IPS-11a (cell line): Measurements from ENCODE around the gene EYA2.

Experiments
- H3K4me3 ChIP-seq: one replicate; pipeline ENCODE4 v1.5.1; 2013; ENCODE audit warnings: low read depth, low read length, control low read depth

Gene EYA2

DNA sequence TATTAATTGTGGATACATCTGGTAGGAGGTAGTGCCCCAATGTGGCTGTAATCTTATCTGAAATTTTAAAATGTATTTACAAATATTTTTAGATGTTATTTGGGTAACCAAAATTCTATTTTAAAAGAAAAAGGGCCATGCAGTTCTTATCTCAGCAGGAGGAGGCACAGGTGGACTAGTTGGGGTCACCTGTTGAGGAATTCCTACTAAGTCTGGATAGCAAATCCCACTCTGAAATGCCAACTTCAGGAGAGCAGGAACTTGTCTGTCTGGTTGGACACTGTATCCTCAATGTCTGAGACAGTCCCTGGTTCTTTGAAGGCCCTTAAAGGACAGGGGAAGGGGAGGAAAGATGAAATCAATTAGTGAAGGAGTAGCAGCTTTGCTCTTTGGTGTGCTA, 82.6 kb downstream of the EYA2 start:
- no peak overlapping the region for H3K4me3 ChIP-seq

DNA sequence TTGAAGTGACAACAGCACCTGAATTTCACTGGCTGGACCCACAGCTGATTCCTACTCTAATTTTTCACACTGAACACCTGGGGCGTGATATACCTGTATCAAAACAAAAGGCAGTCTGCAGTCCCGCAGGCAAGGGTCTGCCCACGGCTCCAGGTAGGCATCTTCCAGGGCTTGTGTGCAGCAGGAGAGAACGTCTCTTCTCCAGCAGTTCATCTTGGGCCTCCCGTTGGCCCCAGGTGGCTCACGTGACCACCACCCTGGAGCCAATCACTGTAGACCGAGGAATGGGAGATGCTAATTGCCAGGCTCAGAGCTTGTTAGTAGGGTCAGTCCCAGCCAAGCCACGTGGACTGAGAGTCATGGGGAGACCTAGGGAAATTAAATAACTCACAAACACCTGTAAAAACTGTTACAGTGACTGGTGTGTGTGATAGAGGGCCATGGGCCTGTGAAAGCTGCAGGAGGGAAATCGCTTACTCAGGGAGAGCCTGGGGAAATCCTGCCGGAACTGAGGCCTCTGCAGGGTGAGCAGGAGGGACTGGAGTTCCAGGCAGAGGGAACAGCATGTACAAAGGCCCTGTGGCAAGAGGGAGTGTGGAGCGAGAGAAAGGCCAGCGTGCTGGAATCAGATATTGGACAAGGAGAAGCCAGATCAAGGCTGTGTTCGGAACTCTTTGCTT, 83.4 kb downstream of the EYA2 start:
- no peak overlapping the region for H3K4me3 ChIP-seq

DNA sequence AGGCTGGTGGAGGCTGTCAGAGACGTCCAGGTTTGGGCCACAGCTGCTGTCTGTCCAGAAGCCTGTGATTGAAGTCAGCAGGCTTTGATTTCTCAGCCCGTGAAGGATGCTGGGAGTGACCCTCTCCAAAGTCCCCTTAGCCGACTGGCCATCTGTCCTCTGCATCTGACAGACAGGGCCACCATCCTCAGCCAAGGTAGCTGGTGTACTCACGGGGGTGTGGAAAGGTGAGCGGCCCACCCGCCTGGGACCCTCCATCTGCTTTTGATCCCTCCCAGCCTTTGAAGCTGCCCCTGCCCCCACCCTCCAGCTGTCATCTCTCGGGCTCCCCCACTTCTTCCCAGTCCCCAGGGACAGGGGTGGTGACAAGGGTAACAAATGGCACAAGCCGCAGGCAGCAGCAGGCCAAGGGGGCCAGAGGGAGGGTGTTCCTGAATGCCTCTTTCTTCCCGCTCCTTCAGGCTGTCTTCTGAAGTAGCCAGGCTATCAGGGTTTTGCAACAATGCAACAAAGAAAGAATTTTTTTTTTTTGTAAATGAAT, 84.4 kb downstream of the EYA2 start:
- H3K4me3 ChIP-seq: no peak overlapping the region

DNA sequence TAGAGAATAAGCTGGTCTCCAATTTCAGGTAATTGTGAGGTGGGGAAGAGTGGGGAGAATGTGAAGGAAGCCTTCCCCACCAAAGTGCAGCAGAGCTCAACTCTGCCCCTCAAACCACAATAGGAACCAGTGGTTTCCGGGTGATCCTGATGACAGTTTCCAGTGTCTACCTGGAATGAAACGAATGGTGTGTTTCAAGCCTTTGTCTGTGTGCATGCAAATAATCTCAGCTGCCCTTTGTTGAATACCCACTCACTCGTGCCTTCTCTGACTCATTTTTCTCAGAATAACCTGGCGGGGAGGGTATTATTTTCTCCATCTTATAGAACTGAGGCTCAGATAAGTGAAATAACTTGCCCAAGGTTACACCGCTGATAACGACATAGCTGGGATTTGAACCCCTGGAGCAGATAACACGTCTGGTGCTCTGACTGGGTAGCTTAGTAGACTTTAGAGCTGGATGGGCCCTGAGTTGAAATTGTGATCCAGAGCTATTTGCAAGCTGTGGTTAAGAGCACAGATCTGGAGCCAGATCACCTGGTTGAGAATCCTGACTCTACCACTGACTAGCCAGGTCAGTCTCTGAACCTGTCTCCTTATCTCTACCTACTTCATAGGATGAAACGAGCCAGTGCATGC, 85.1 kb downstream of the EYA2 start:
- no peak overlapping the region for H3K4me3 ChIP-seq

DNA sequence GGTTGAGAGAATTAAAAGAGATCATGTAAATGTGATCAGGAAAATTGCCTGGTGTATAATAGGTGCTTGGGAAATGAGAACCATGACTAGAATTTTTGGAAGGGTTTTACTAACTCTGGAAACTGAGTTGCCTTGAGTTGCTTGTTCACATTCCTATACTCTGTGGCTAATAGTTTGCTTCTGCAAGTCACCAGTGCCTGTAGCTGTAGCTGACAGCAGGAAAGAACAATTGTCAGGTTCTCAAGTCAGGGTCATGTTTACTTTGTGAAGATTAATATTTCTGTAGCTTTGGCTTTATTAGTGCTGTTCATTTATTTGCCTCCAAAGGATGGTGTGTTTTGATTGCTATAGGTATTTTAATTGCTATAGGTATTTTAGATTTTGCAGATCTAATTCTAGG, 86.5 kb downstream of the EYA2 start:
- peak overlapping the region; percentile 2 for H3K4me3 ChIP-seq

DNA sequence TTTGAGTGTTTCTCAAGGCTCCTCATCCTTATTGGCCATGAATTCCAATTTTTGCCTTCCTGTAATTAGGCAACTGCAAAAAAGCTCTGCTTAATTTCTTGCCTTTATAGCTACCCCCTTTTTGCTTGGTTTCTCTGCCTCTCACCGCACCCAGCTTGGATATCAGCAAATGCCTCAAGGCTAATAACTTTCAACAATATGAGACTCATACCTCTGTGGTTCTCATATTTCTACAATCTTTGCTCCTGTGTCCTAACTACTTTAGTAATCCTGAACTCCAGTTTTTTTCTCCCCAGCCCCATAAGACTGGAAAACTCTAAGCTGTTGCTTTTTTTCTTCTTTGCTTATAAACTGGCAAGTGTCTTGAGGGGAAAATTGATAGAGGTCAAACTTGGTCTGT, 88.8 kb downstream of the EYA2 start:
- H3K4me3 ChIP-seq: no peak overlapping the region

DNA sequence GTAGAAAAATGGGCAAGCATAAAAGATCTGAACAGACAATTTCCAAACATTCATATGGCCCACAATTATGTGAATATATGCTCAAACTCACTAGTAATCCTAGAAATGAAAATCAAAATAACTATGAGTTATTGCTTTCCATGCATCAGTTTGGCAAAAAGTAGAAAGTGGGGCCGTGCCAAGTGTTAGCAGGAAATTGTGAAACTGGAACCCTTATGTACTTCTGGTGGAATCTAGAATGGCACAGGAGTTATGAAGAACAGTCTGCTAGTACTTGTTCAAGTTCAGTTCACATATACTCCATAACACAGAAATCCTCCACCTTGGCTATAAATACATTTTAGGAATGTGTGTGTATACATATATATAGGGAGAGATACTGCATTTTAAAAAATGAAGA, 89.8 kb downstream of the EYA2 start:
- H3K4me3 ChIP-seq: no peak overlapping the region

DNA sequence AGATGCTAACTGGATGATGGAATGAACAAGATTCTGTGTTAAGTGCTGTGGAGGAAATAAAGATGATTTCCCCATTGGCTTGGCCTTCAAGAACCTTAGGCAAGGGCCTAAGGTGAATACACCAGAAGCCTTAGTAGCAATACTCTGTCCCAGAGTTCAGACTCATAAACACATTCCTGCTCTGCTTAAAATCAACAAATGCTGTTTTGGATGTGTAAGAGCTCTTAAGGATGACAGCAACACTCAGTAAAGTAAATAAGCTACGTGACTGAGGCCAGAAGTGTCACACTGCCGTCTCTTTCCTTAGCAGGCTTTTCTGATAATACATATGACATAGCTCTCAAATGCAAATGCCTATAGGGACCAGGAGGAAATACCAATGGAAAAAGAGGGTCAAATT, 90.6 kb downstream of the EYA2 start:
- H3K4me3 ChIP-seq: no peak overlapping the region

DNA sequence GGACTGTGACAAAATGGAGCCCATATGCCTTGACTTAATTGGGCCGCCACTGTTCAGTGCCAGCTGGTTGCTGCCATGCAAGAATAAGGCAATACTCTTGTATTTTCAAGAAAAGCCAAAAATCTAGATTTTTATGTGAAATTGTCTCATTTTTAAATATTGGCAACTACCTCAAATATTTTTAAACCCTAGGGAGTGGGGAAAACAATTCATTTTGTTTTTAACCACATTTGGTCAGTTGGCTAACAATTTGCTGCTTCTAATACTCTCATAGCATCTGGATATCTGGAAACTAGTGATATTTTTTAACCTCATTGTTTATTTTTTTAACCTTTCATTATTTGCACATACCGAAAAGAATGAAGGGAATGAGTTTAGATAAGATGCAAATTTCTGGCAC, 91.0 kb downstream of the EYA2 start:
- no peak overlapping the region for H3K4me3 ChIP-seq

DNA sequence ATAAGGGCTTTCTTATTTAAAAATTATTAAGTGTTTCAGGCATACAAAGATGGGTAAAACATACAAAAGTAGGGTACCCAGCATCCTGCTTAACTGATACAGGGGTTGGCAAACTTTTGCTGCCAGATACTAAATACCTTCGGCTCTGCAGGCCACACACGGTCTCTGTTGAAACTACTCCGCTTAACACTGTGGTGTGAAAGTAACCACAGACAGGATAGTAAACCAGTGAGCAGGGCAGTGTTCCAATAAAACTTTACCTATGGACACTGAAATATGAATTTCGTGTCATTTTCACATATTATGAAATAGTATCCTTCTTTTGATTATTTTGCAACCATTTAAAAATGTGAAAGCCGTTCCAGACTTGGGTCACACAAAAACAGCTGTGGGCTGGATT, 92.4 kb downstream of the EYA2 start:
- no peak overlapping the region for H3K4me3 ChIP-seq

DNA sequence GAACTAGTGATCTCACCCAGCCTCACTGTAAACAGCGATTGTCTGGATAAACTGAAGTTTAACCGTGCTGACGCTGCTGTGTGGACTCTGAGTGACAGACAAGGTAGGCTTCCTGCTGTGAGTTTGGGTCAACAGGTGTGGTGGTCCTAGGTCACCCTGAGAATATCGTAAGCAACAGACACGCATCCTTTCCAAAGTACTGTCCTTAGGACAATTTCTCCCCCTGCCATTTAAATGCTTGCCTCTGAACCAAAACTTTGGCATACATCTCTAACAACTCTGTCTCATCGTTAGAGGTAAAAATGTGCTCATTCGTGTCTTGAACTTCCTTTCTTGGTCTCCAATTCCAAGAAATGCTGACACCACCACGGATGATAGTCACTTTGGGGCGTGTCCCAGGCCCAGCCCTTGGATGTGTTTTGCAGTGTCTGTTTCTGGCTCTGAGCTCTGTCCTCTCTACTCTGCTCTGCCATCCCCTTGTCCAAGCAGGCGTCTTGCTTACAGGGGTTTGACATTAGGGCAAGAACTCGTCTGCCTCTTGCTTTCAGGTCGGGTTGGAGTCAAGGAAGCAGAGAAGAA, 95.5 kb downstream of the EYA2 start:
- no peak overlapping the region for H3K4me3 ChIP-seq

DNA sequence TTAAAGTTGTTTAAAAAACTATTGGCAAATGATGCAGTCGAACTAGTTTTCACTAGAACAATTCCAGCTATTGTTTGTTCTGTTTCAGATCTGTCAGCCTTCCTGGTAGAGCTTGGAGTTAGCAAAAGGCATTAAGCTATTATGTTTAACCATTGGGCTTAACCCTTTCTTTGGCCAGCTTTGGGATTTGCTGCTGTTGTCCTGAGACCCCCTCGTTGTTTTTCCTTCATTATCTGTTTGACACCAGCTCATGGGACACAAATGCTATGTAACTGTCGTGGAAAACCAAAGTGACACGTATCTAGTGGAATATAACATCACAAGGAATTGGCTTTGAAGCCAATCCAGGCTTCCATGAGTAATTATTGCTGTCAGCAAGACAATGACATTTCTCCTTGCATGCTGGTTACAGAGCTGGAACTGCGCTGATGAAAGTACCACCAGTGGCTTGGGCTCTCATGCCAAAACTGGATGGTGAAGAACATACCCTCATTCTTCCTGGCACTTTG, 96.0 kb downstream of the EYA2 start:
- H3K4me3 ChIP-seq: no peak overlapping the region

DNA sequence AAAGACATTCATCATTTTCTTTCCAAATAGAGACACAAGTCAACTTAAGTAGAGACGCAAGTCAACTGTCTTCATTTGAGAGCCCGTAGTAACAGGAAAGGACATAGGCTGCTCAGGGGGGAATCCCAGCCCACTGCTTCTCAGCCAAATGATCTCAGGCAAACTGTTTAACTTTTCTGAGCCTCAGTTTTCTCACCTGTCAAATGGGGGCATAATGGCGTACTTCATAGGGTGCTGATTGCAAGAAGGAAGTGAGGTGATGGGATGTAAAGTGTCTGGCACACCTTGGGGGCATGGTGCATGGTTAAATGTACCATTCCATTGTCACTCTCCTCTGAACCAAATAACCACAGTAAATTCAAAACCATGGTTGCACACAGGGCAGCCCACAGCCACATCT, 96.5 kb downstream of the EYA2 start:
- H3K4me3 ChIP-seq: no peak overlapping the region

DNA sequence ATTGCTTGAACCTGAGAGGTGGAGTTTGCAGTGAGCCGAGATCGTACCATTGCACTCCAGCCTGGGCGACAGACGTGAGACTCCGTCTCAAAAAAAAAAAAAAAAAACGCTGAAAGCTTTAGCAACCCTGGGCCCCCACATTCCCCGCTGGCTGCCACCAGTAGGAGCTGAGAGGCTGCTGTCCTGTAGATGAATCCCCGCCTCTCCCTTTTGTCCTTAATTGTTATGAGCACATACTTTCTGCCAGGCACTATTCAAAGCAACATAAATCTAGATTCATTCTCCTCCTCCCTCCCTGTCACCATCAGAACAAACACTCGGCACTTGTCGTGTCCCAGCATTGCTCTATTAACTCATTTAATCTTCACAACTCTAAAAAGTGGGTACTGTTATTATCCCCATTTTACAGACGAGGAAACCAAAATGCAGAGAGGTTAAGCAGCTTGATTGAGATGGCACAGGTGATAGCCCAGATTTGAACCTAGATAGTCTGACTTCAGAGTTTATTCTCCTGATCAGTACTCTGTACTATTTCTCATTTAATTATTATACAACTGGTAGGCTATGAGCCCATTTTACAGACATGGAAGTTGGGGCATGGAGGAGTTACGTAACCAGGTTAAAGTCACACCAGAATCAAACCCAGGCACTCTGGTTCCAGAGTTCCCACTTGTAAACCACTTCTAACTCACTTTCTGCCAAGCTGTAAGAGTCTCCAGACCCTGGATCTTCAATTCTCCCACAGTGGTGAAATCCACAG, 97.4 kb downstream of the EYA2 start:
- H3K4me3 ChIP-seq: no peak overlapping the region

DNA sequence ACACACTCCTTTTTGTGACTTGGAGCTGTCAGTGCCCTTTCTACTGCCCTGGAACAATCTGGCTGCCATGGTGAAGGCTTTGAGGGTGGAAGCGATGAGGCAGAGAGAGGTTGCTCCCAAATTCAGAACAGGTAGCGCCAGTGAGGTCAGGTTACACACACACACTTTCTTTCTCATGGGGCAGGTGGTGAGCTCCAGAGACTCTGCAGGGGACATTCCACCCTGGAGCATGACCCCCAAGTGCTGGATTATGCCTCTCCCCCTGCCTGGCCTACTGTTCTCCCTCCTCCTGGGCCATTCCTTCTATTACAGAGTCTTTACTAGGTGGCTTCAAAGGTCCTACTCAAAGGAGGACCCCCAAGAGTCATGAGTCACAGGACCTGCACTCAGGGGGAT, 98.0 kb downstream of the EYA2 start:
- H3K4me3 ChIP-seq: no peak overlapping the region

DNA sequence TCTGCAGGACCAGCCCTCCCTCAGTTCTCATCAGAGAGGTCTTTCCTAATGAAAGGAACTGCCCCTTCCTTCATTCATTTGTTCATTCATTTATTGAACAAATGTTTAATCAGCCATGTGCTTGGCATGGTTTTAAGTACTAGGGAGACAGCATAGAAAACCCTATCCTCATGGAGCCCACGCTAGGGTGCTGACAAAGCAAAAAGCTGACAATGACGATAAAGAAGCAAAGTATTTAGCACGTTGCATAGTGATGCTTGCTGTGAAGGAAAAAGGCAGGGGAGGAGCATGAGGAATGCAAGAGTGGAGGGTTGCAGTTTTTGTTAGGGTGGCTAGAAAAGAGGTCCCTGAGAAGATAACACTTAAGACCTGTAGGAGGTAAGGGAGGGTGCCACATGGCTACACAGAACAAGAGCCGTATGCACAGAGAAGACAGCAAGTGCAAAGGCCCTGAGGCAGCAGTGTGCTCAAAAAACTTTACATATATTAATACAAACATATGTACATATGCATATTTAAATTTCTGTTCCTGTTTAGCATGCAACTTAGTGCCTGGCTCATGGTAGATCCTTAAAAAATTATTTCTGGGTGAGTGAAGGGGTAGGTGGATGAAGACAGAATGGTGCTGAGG, 98.9 kb downstream of the EYA2 start:
- H3K4me3 ChIP-seq: no peak overlapping the region

DNA sequence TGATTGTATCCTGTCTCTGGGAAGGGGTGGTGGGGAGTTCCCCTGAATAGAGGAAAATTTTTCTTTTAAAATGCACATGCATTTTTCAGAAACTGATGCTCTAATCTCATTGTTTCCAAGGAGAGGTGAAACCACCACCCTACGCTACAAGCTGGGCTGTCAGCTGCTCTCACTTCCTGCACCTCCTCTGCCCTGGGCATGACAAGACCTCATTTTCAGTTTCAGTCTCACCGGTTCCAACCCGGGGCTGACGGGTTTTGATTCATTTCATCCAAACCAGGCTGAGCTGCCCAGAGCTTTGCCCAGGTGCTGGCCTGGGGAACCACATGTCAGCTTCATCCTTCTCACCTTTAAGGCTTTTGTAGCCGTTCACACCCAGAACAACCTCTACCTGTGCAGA, 99.7 kb downstream of the EYA2 start:
- H3K4me3 ChIP-seq: no peak overlapping the region

DNA sequence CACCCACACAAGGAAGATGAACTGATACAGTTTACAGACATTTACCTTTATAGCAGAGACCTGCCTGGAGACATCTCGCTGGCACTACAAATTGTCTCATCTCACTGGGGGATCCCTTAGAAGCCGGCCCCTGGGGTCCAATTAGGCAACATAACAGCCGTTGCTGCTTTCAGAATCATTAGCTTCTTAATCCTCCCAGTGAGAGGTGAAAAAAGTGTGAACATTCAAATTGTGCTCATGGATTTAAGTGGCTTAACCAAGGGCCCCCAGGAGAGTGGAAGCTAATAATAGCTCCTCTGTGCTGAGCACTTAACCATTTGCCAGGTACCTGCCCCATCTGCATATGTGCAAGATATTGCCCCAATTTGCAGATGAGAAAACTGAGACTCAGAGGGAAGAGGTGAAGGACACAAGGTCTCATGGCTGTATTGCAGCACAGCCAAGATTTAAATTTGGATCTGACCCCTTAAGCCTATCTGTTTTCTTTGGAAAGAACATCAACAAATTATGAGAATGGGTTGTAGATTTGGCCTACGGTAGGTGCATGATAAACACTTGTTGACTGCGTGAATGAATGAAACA, 101.0 kb downstream of the EYA2 start:
- H3K4me3 ChIP-seq: no peak overlapping the region

DNA sequence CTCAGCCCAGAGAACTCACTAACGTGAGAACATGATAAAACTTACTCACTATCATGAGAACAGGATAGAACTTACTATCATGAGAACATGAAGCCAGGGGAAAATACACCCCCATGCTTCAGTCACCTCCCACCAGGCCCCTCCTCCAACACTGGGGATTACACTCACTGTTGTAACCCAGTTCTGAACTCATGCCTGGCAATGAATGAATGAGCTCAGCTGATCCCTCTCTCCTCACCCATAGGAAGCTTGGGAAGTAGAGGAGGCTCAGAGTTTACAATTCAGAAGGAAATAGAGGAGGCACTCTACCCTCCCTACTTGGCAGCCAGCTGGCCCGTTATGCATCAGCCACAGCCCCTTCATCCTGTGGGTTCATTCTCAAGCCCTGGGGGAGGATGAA, 102.5 kb downstream of the EYA2 start:
- H3K4me3 ChIP-seq: no peak overlapping the region

DNA sequence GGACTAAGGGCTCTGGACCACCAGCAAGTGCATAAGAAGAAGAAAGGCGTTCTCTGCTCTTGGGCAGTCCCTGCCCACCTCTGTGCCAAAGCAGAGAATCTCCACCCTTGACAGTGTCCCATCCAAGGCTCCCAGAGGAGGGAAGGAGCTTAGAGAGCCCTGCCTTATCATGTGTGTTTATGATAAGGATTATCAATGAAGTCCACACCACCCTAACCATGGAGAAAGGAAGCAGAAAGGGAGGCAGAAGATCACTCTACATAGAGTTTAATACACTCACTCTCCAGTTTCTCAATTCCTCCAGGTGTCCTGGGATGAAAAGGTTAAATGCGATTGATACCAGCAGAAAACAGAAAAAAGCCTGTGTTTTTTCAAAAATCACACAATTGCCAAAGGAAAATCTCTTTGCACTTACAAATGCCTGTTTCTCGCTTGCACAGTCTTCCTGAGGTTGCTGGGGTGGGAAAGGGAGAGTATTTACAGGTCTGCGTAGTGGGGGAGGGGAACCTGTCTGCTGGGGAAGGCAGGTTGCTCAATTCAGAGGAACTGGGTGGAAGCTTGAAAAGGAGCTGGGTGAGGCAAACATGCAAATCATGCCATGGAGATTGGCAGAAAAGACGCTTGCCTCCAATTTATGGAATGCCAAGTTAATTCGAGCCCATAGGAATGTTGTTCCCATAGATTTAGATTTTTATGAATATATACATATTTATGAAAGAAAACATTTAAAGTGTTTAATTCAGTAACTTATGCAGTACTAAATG, 104.0 kb downstream of the EYA2 start:
- H3K4me3 ChIP-seq: no peak overlapping the region
